HG03139 (cell line): ENCODE results near the gene PAQR4.

Source experiments
- ATAC-seq: cut with Tn5 transposase; IDR thresholded peaks from one replicate; pipeline ENCODE4 v1.9.1; 2021; ENCODE audit not compliant: unreplicated experiment

PAQR4 gene

DNA sequence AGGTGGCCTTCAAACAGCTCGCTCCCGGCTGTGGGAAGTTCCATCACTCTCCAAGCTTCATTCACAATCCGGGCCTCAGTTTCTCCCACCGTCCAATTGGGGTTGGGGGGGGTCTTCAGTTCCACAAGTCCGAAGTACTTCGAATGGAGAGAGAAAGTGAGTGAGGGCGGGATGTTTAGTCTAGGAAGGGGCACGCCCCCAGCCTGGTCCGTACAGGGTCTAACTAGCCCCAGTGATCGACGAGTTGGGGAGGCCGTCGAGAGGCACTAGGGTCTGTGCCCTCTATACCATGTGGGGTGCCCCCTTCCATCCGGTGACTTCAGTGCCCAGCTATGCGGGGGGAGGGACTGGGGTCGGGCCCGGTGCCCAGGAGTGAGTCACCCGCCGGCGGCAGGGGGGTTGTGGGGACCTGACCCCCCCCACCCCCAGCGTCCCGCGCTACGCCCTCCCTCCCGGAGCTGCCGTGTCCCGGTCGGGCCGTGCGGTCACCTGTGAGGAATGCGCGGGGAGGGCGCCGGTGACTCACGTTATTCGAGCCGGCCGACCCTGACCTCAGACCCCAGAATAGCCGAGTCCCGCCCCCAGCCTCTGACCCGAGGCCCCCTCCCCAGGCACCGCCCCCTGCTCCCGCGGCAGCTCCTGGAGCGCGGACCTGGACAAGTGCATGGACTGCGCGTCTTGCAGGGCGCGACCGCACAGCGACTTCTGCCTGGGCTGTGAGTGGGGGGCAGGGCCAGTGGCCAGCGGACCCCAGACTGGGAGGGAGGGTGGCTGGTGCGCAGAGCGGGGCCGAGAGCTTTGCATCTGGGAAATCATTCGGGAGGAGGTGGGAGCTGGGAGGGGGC is 51.7 kb downstream of the PAQR4 start:
- ATAC-seq = no peak

- ATAC-seq = no peak
These were observed 52.5 kb downstream of the PAQR4 start for GRCh38 chr16:3021449-3022207.

DNA sequence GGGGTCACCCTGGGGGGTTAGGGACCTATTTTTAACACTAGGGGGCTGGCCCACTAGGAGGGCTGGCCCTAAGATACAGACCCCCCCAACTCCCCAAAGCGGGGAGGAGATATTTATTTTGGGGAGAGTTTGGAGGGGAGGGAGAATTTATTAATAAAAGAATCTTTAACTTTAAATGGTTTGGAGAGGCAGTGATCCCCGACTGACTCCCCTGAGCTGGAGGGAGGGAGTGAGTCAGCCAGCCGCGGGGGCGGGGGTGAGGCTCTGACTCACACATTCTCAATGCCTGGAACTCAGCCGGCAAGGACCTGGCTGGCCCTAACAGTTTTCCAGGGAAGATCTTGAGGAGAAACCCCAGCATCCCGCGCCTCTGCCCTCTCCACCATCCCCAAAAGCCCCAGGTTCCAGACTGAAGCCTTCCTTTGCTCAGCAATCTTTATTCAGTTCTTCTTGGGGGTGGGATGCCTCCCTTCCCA is 53.1 kb downstream of the PAQR4 start:
- ATAC-seq = no peak

- no peak for ATAC-seq
These were observed 53.7 kb downstream of the PAQR4 start for GRCh38 chr16:3022684-3023414.
